Astrocyte (in vitro differentiated cells and primary cell): ENCODE results near the gene FAM98B.

Experiments used
- CTCF ChIP-seq: IDR thresholded peaks from 2 replicates; pipeline ENCODE4 v1.5.1; 2011; ENCODE audit warnings: low read depth, mild to moderate bottlenecking, inconsistent platforms, low read length, moderate library complexity; ENCODE audit not compliant: insufficient read depth
- EZH2 ChIP-seq: IDR thresholded peaks from 2 replicates; pipeline ENCODE4 v1.6.1; 2012; ENCODE audit warnings: mild to moderate bottlenecking, low read length, inconsistent platforms; ENCODE audit not compliant: insufficient read depth

GRCh38 chr15:38406436-38406835 is 47.5 kb upstream of the FAM98B start:
- TF ChIP-seq CTCF (no peak), EZH2 (no peak)
